Cardiac atrium fibroblast (primary cell): ENCODE results near the gene SEC16B. TPM values are rescaled to one million over a fixed set of nuclear protein-coding genes. Genes with fewer than 3 reads are reported as not detected.

Experiments
- total RNA-seq: library from RNA; depleted of rRNA; stranded (reverse); fragments of >200 nt; gene quantifications from 2 replicates; pipeline ENCODE4 v1.2.3, GENCODE V29; 2015

Gene SEC16B, protein sequence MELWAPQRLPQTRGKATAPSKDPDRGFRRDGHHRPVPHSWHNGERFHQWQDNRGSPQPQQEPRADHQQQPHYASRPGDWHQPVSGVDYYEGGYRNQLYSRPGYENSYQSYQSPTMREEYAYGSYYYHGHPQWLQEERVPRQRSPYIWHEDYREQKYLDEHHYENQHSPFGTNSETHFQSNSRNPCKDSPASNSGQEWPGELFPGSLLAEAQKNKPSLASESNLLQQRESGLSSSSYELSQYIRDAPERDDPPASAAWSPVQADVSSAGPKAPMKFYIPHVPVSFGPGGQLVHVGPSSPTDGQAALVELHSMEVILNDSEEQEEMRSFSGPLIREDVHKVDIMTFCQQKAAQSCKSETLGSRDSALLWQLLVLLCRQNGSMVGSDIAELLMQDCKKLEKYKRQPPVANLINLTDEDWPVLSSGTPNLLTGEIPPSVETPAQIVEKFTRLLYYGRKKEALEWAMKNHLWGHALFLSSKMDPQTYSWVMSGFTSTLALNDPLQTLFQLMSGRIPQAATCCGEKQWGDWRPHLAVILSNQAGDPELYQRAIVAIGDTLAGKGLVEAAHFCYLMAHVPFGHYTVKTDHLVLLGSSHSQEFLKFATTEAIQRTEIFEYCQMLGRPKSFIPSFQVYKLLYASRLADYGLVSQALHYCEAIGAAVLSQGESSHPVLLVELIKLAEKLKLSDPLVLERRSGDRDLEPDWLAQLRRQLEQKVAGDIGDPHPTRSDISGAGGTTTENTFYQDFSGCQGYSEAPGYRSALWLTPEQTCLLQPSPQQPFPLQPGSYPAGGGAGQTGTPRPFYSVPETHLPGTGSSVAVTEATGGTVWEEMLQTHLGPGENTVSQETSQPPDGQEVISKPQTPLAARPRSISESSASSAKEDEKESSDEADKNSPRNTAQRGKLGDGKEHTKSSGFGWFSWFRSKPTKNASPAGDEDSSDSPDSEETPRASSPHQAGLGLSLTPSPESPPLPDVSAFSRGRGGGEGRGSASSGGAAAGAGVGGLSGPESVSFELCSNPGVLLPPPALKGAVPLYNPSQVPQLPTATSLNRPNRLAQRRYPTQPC
- total RNA-seq: 1.8 TPM in 2 replicates

DNA sequence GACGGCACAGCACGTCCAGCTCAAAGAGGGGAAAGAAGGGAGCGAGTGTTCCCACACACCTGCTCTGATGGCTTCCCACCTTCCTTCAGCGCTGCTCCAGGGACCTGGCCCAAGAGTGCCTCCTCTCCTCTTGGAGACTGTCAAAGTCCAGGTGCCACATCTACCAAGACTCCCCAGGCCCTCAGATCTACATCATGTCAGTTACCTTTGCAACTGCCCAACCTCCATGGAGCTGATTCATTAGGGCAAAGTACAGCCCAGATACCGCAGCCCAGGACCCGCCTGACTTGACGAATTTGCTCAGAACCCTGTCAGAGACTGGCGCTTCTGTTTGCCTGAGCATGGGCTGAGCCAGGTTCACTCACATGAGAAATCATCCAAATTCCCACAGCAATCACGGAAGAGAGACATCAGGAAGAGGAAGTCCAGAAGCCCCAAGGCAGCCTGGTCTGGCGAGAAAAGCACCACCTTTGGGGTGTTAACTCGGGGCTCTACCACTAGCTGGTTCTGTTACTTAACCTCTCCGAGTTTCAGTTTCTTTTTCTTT is at the start of gene SEC16B:
Gene SEC16B (minus strand): TSS at position 234 of the 547 bp plus-strand sequence. CDS start 2,077 bp downstream, outside the sequence.

Other genes starting within 250 kb of the SEC16B start
- 11.9 and 16.8 TPM in 2 replicates for gene RASAL2, start 124.0 kb upstream of the SEC16B start, total RNA-seq